OCI-LY7 (cell line): Measurements from ENCODE around the gene ABCF3. TPM values are rescaled to one million over a fixed set of nuclear protein-coding genes. Genes with fewer than 3 reads are reported as not detected.

Experiments used
- BruUV-seq: library from RNA; stranded (reverse); fragments of 400-500 nt; replicated peaks from 2 replicates; lab custom pipeline; 2021; lab: Mats Ljungman, UMichigan
- CTCF ChIA-PET: fragments of 300-600 bp; sonication (Branson Sonifier 250); formaldehyde crosslinking; loops from one replicate; lab custom pipeline; 2022; ENCODE audit warnings: antibody characterized with exemption; ENCODE audit not compliant: unreplicated experiment; lab: Charles Lee
- POLR2A ChIA-PET: fragments of 300-600 bp; sonication (Branson Sonifier 250); formaldehyde crosslinking; loops from one replicate; lab custom pipeline; 2022; ENCODE audit warnings: antibody characterized with exemption; lab: Charles Lee
- DNase-seq: peaks from one replicate; pipeline ENCODE4 v3.0.0-alpha.2; 2015; ENCODE audit warnings: low spot score
- H2AFZ ChIP-seq: fragments of 200-600 bp; sonication (generic), shearing (Covaris generic); 2 replicates; pipeline ENCODE4 v1.6.1; 2014; ENCODE audit warnings: mild to moderate bottlenecking, antibody characterized with exemption, low read length, moderate library complexity
- H3K27ac ChIP-seq: fragments of 200-600 bp; sonication (generic); 2 replicates; pipeline ENCODE4 v1.5.1; 2014; ENCODE audit warnings: mixed run types, low read depth, mild to moderate bottlenecking, moderate library complexity, low read length, inconsistent platforms; ENCODE audit not compliant: poor library complexity, severe bottlenecking
- H3K36me3 ChIP-seq: fragments of 200-600 bp; sonication (generic); 2 replicates; pipeline ENCODE4 v1.6.1; 2014; ENCODE audit warnings: mild to moderate bottlenecking, antibody characterized with exemption, low read length, moderate library complexity, mixed read lengths; ENCODE audit not compliant: insufficient read depth
- H3K4me1 ChIP-seq: fragments of 200-600 bp; sonication (generic); 2 replicates; pipeline ENCODE4 v1.5.1; 2014; ENCODE audit warnings: mild to moderate bottlenecking, low read length; ENCODE audit not compliant: insufficient read depth, poor library complexity, severe bottlenecking
- H3K4me2 ChIP-seq: fragments of 200-600 bp; sonication (generic); 2 replicates; pipeline ENCODE4 v1.6.1; 2014; ENCODE audit warnings: mild to moderate bottlenecking, low read length
- H3K4me3 ChIP-seq: fragments of 200-600 bp; sonication (generic); 2 replicates; pipeline ENCODE4 v1.5.1; 2014; ENCODE audit warnings: mild to moderate bottlenecking, low read depth, low read length; ENCODE audit not compliant: poor library complexity, severe bottlenecking
- H3K79me2 ChIP-seq: fragments of 200-600 bp; sonication (generic); 2 replicates; pipeline ENCODE4 v1.6.1; 2016; ENCODE audit warnings: low read depth, mild to moderate bottlenecking, low read length, moderate library complexity, mixed read lengths; ENCODE audit not compliant: insufficient read depth
- H3K9me2 ChIP-seq: fragments of 200-600 bp; sonication (generic); 2 replicates; pipeline ENCODE4 v1.6.1; 2016; ENCODE audit warnings: mild to moderate bottlenecking, low read length, mixed read lengths; ENCODE audit not compliant: insufficient read depth
- H3K9me3 ChIP-seq: fragments of 200-600 bp; sonication (generic); 2 replicates; pipeline ENCODE4 v1.6.1; 2014; ENCODE audit warnings: mild to moderate bottlenecking, mixed run types, low read length, mixed read lengths
- H4K20me1 ChIP-seq: fragments of 200-600 bp; sonication (generic); 2 replicates; pipeline ENCODE4 v1.6.1; 2014; ENCODE audit warnings: mild to moderate bottlenecking, antibody characterized with exemption, low read length, moderate library complexity, mixed read lengths; ENCODE audit not compliant: insufficient read depth
- CTCF ChIP-seq: fragments of 200-600 bp; sonication (generic); conservative IDR thresholded peaks from 2 replicates; pipeline ENCODE4 v1.5.1; 2014; ENCODE audit warnings: mild to moderate bottlenecking, antibody characterized with exemption, low read length, moderate library complexity, mixed read lengths
- EZH2phosphoT487 ChIP-seq: fragments of 200-600 bp; sonication (generic); IDR thresholded peaks from 2 replicates; pipeline ENCODE4 v1.6.1; 2018; ENCODE audit warnings: low read depth, borderline replicate concordance, mild to moderate bottlenecking, mixed run types, antibody characterized with exemption, low read length, moderate library complexity, mixed read lengths
- intact Hi-C: fragments of 100-400 bp; cut with micrococcal nuclease; formaldehyde crosslinking; loops from one replicate; pipeline ENCODE4 v1.10.0; 2022; ENCODE audit not compliant: unreplicated experiment
- total RNA-seq, 2 experiments: library from RNA; depleted of rRNA in 1 of 2; stranded (reverse); fragments of >200 nt in 1 of 2; shearing (Covaris generic) in 1 of 2; gene quantifications; 2 replicates each; pipeline ENCODE4 v1.2.3, GENCODE V29; 2014 to 2022

The ABCF3 gene
- total RNA-seq, 2 experiments from 2014 or later = 51.6 to 67.1 TPM

GRCh38 chr3:184236636-184237035 lies 50.6 kb downstream of the ABCF3 start:
- Histone ChIP-seq H3K36me3 (peaks cover 2% of the 10 kb centered on the region; the same call in 1 of the 2 replicates), H3K79me2 (no peaks in the 10 kb centered on the region), H3K27ac (no peak overlapping the region), H4K20me1 (no peaks in the 10 kb centered on the region; the same call in 1 of the 2 replicates), H3K4me1 (peaks cover 7% of the 10 kb centered on the region), H3K9me2 (no peaks in the 10 kb centered on the region), H3K9me3 (no peaks in the 10 kb centered on the region), H3K4me2 (no peak overlapping the region), H3K4me3 (no peak overlapping the region), H2AFZ (no peak overlapping the region)
- TF ChIP-seq EZH2phosphoT487 (no peak), CTCF (no peak)
- DNase-seq = no peak
- no TSS peak for BruUV-seq
- ChIA-PET CTCF (interaction anchor here (0.6 to 1.0 kb wide), 2 partner anchors 9 to 30 kb away, joined by 3 read pairs; no protein-coding TSS in a partner anchor), POLR2A (interaction anchor here (1.0 kb wide), 1 partner anchor 67 kb away, joined by 3 read pairs; no protein-coding TSS in a partner anchor)
- intact Hi-C loops = no loop called here

DNA sequence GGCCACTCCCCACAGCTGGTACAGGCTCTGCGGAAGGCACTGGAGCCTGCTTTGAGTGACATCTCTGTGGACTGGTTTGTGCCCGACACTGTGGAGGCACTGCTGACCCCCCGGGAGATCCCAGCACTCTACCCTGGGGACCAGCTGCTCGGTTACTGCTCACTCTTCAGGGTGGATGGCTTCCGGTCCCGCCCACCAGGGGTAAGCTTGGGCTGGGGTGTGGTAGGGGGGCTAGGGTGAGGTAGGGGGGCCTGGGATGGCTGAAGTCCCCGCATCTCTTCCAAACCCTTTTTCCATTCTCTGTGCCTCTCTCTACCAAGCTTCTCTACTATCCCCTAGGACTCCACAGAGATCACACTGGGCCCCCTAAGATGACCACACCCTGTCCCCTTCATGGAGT lies 51.2 kb downstream of the ABCF3 start:
- peaks cover 7% of the 10 kb centered on the region; the same call in 1 of the 2 replicates for H3K36me3 ChIP-seq
- CTCF ChIA-PET = interaction anchor here (0.6 kb wide), 1 partner anchor 29 kb away, joined by 3 read pairs; no protein-coding TSS in a partner anchor
- no peak for DNase-seq
- POLR2A ChIA-PET = interaction anchor here (1.0 kb wide), 1 partner anchor 66 kb away, joined by 3 read pairs; no protein-coding TSS in a partner anchor
- no peak overlapping the region for H3K27ac ChIP-seq
- TF ChIP-seq EZH2phosphoT487 (no peak), CTCF (no peak)
- H4K20me1 ChIP-seq = no peaks in the 10 kb centered on the region; the same call in 1 of the 2 replicates
- no peaks in the 10 kb centered on the region for H3K9me2 ChIP-seq
- no peaks in the 10 kb centered on the region for H3K79me2 ChIP-seq
- H3K4me3 ChIP-seq = no peak overlapping the region
- H3K4me1 ChIP-seq = peaks cover 7% of the 10 kb centered on the region
- no TSS peak for BruUV-seq
- no peak overlapping the region for H2AFZ ChIP-seq
- intact Hi-C loops = no loop called here
- H3K9me3 ChIP-seq = no peaks in the 10 kb centered on the region
- H3K4me2 ChIP-seq = no peak overlapping the region

- ChIA-PET POLR2A (no interaction called here), CTCF (interaction anchor here (0.9 kb wide), 1 partner anchor 92 kb away, joined by 3 read pairs; no protein-coding TSS in a partner anchor)
- H2AFZ ChIP-seq = no peak overlapping the region
- no peaks in the 10 kb centered on the region for H3K79me2 ChIP-seq
- BruUV-seq = no TSS peak
- no peaks in the 10 kb centered on the region; the same call in 1 of the 2 replicates for H4K20me1 ChIP-seq
- no peak for TF ChIP-seq CTCF
- no peak for TF ChIP-seq EZH2phosphoT487
- peaks cover 7% of the 10 kb centered on the region for H3K4me1 ChIP-seq
- H3K9me3 ChIP-seq = no peaks in the 10 kb centered on the region
- H3K4me2 ChIP-seq = no peak overlapping the region
- DNase-seq = peak; percentile 20
- peaks cover 13% of the 10 kb centered on the region; the same call in 1 of the 2 replicates for H3K36me3 ChIP-seq
- H3K9me2 ChIP-seq = no peaks in the 10 kb centered on the region
- intact Hi-C loops = no loop called here
- H3K4me3 ChIP-seq = no peak overlapping the region
- H3K27ac ChIP-seq = no peak overlapping the region
These were observed 51.8 kb downstream of the ABCF3 start for GRCh38 chr3:184237807-184238206.
